ENCODE results near the gene ASB5. TPM values are rescaled to one million over a fixed set of nuclear protein-coding genes. Genes with fewer than 3 reads are reported as not detected.
A peak's percentile ranks its signal among the peaks of the same experiment; 100 is the strongest.

ASB5 gene
- total RNA-seq, 1 experiment from 2014 or later, result not detected

DNA sequence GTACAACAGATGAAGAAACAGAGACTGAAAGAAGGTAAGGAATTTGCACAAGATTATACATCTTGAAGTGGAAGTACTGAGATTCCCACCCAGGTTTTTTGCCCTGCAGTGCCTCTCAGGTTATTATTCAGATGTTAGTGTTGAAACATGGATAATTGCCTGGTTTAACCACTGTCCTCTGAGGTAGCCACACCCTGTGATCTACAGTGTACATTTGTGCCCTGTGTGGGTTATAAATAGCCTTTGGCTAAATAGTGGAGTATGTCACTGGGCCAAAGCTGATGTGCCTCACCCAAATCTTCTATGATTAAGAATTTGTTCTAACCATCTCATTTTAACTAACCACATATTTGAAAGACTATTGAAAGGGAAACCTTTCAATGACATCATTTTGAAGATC lies 5.4 kb upstream of the ASB5 start:
- Histone ChIP-seq H2AFZ (ENCODE audit: low read depth, low read length, poor library complexity, severe bottlenecking) (peak overlapping the region; percentile 77), H3K27me3 (ENCODE audit: insufficient read depth, low read length) (no peaks in the 10 kb centered on the region), H3K27ac (ENCODE audit: low read depth, low read length) (no peak overlapping the region), H3K4me1 (ENCODE audit: control insufficient read depth in 1 of 2, insufficient read depth in 2 of 2, low read length in 2 of 2) (peaks cover 5 to 41% of the 10 kb centered on the region in 2 experiments; a peak in 3 of 4 replicates), H3K9ac (ENCODE audit: low read length) (no peak overlapping the region), H3K79me2 (ENCODE audit: insufficient read depth, low read length) (no peaks in the 10 kb centered on the region), H3K9me2 (ENCODE audit: insufficient read depth) (no peaks in the 10 kb centered on the region), H3K4me3 (replicated peaks in 1 of 2; ENCODE audit: low read depth in 1 of 2, low read length in 2 of 2) (no peak overlapping the region), H3K36me3 (ENCODE audit: control insufficient read depth in 1 of 2, insufficient read depth in 2 of 2, low read length in 2 of 2) (no peaks in the 10 kb centered on the region), H3K4me2 (ENCODE audit: low read length) (peak overlapping the region; percentile 50), H4K20me1 (ENCODE audit: insufficient read depth) (no peaks in the 10 kb centered on the region), H3K9me3 (ENCODE audit: control insufficient read depth in 1 of 2, insufficient read depth in 1 of 2, low read depth in 1 of 2, low read length in 2 of 2) (no peaks in the 10 kb centered on the region)
- CTCF ChIA-PET, result no interaction called here
- intact Hi-C loops (cut with micrococcal nuclease), result loop anchor here (10.0 kb wide), 1 partner anchor 330 kb away; no protein-coding TSS in a partner anchor
- DNase-seq (ENCODE audit: low read depth, low spot score) (no peak), ATAC-seq (no peak)
- POLR2A ChIA-PET, result no interaction called here
- RAD21 ChIA-PET (ENCODE audit: low non-redundant PET in 1 of 2, low total read pairs in 2 of 2, uncharacterized antibody in 2 of 2, unreplicated experiment in 2 of 2), result no interaction called here
- TF ChIP-seq SP1 (IDR thresholded peaks at IDR 0.05; ENCODE audit: low read depth) (peak; percentile 34; the same call in 1 of the 2 replicates), ZNF274 (IDR thresholded peaks at IDR 0.05; ENCODE audit: low read depth, low read length) (no peak)
- BruUV-seq (replicated peaks), result no TSS peak

GRCh38 chr4:176273736-176274135 lies 4.7 kb upstream of the ASB5 start:
- H3K79me2 ChIP-seq (ENCODE audit: insufficient read depth, low read length), result no peaks in the 10 kb centered on the region
- no peaks in the 10 kb centered on the region for H4K20me1 ChIP-seq (ENCODE audit: insufficient read depth)
- DNase-seq (ENCODE audit: low read depth, low spot score), result no peak
- no peaks in the 10 kb centered on the region for H3K27me3 ChIP-seq (ENCODE audit: insufficient read depth, low read length)
- peak overlapping the region; percentile 50; the same call in 1 of the 2 replicates for H3K4me2 ChIP-seq (ENCODE audit: low read length)
- no peaks in the 10 kb centered on the region for H3K36me3 ChIP-seq (ENCODE audit: control insufficient read depth in 1 of 2, insufficient read depth in 2 of 2, low read length in 2 of 2)
- H3K4me1 ChIP-seq (ENCODE audit: control insufficient read depth in 1 of 2, insufficient read depth in 2 of 2, low read length in 2 of 2), result peaks cover 5 to 41% of the 10 kb centered on the region in 2 experiments; a peak in 3 of 4 replicates
- H3K9me2 ChIP-seq (ENCODE audit: insufficient read depth), result no peaks in the 10 kb centered on the region
- RAD21 ChIA-PET (ENCODE audit: low non-redundant PET in 1 of 2, low total read pairs in 2 of 2, uncharacterized antibody in 2 of 2, unreplicated experiment in 2 of 2), result no interaction called here
- POLR2A ChIA-PET, result no interaction called here
- no peak for ATAC-seq
- no peak overlapping the region for H3K27ac ChIP-seq (ENCODE audit: low read depth, low read length)
- no TSS peak for BruUV-seq (replicated peaks)
- no peak overlapping the region for H3K4me3 ChIP-seq (replicated peaks in 1 of 2; ENCODE audit: low read depth in 1 of 2, low read length in 2 of 2)
- CTCF ChIA-PET, result no interaction called here
- intact Hi-C loops (cut with micrococcal nuclease), result loop anchor here (10.0 kb wide), 1 partner anchor 329 kb away; no protein-coding TSS in a partner anchor
- no peaks in the 10 kb centered on the region for H3K9me3 ChIP-seq (ENCODE audit: control insufficient read depth in 1 of 2, insufficient read depth in 1 of 2, low read depth in 1 of 2, low read length in 2 of 2)
- peak overlapping the region; percentile 77 for H2AFZ ChIP-seq (ENCODE audit: low read depth, low read length, poor library complexity, severe bottlenecking)
- H3K9ac ChIP-seq (ENCODE audit: low read length), result no peak overlapping the region
- no peak for TF ChIP-seq SP1 (IDR thresholded peaks at IDR 0.05; ENCODE audit: low read depth)
- no peak for TF ChIP-seq REST (IDR thresholded peaks at IDR 0.05; ENCODE audit: low read depth)
- TF ChIP-seq EZH2 (IDR thresholded peaks at IDR 0.05), result no peak
- no peak for TF ChIP-seq EGR1 (IDR thresholded peaks at IDR 0.05; ENCODE audit: low read depth)
- TF ChIP-seq CEBPB (IDR thresholded peaks at IDR 0.05; ENCODE audit: low read depth), result no peak
